Measurements from ENCODE around the gene ZNF862. TPM values are rescaled to one million over a fixed set of nuclear protein-coding genes. Genes with fewer than 3 reads are reported as not detected.

The ZNF862 gene
- total RNA-seq, 1 donor from 2014 or later: 15.9 TPM

- Mint-ChIP-seq H3K4me1 (ENCODE audit: low read depth) (peaks cover 17% of the 10 kb centered on the region), H3K9me3 (ENCODE audit: low read depth) (no peaks in the 10 kb centered on the region), H3K27me3 (ENCODE audit: low read depth) (no peaks in the 10 kb centered on the region), H3K4me3 (ENCODE audit: unreplicated experiment) (peak overlapping the region; percentile 83), H3K36me3 (ENCODE audit: low read depth) (peaks cover 2% of the 10 kb centered on the region), H3K27ac (ENCODE audit: unreplicated experiment) (no peak overlapping the region)
- no peak for TF ChIP-seq CTCF (IDR thresholded peaks at IDR 0.05)
- DNase-seq (ENCODE audit: low spot score): no peak
Measured at GRCh38 chr7:149873970-149874643, 35.9 kb downstream of the ZNF862 start.

- no peak overlapping the region for H3K27ac Mint-ChIP-seq (ENCODE audit: unreplicated experiment)
- H3K4me3 Mint-ChIP-seq (ENCODE audit: unreplicated experiment): peak overlapping the region; percentile 83
- H3K9me3 Mint-ChIP-seq (ENCODE audit: low read depth): no peaks in the 10 kb centered on the region
Measured at GRCh38 chr7:149874644-149875028, 36.5 kb downstream of the ZNF862 start.

GRCh38 chr7:149875396-149875795 lies 37.2 kb downstream of the ZNF862 start:
- no peaks in the 10 kb centered on the region for H3K27me3 Mint-ChIP-seq (ENCODE audit: low read depth)
- TF ChIP-seq CTCF (IDR thresholded peaks at IDR 0.05): no peak
- peaks cover 2% of the 10 kb centered on the region for H3K36me3 Mint-ChIP-seq (ENCODE audit: low read depth)
- no peak overlapping the region for H3K4me3 Mint-ChIP-seq (ENCODE audit: unreplicated experiment)
- peaks cover 17% of the 10 kb centered on the region for H3K4me1 Mint-ChIP-seq (ENCODE audit: low read depth)
- no peaks in the 10 kb centered on the region for H3K9me3 Mint-ChIP-seq (ENCODE audit: low read depth)
- no peak for DNase-seq (ENCODE audit: low spot score)
- peak overlapping the region; percentile 51 for H3K27ac Mint-ChIP-seq (ENCODE audit: unreplicated experiment)

More at GRCh38 chr7:149874644-149875028, 36.5 kb downstream of the ZNF862 start:
- Mint-ChIP-seq H3K27me3 (ENCODE audit: low read depth) (no peaks in the 10 kb centered on the region), H3K36me3 (ENCODE audit: low read depth) (peaks cover 2% of the 10 kb centered on the region), H3K4me1 (ENCODE audit: low read depth) (peaks cover 17% of the 10 kb centered on the region)
- no peak for DNase-seq (ENCODE audit: low spot score)
- TF ChIP-seq CTCF (IDR thresholded peaks at IDR 0.05): no peak

- Mint-ChIP-seq H3K27ac (ENCODE audit: unreplicated experiment) (no peak overlapping the region), H3K27me3 (ENCODE audit: low read depth) (no peaks in the 10 kb centered on the region)
Measured at GRCh38 chr7:149877890-149878522, 39.8 kb downstream of the ZNF862 start.

GRCh38 chr7:149878523-149878921 lies 40.3 kb downstream of the ZNF862 start:
- Mint-ChIP-seq H3K9me3 (ENCODE audit: low read depth) (no peaks in the 10 kb centered on the region), H3K4me1 (ENCODE audit: low read depth) (peaks cover 10% of the 10 kb centered on the region), H3K36me3 (ENCODE audit: low read depth) (peaks cover 2% of the 10 kb centered on the region), H3K27ac (ENCODE audit: unreplicated experiment) (no peak overlapping the region), H3K4me3 (ENCODE audit: unreplicated experiment) (no peak overlapping the region), H3K27me3 (ENCODE audit: low read depth) (no peaks in the 10 kb centered on the region)
- no peak for TF ChIP-seq CTCF (IDR thresholded peaks at IDR 0.05)
- no peak for DNase-seq (ENCODE audit: low spot score)

More at GRCh38 chr7:149877890-149878522, 39.8 kb downstream of the ZNF862 start:
- peaks cover 2% of the 10 kb centered on the region for H3K36me3 Mint-ChIP-seq (ENCODE audit: low read depth)
- no peak for DNase-seq (ENCODE audit: low spot score)
- H3K4me3 Mint-ChIP-seq (ENCODE audit: unreplicated experiment): no peak overlapping the region
- no peaks in the 10 kb centered on the region for H3K9me3 Mint-ChIP-seq (ENCODE audit: low read depth)
- peaks cover 7% of the 10 kb centered on the region for H3K4me1 Mint-ChIP-seq (ENCODE audit: low read depth)
- TF ChIP-seq CTCF (IDR thresholded peaks at IDR 0.05): no peak
